Spleen (tissue), 7 donors: Measurements from ENCODE around the gene UNC50.

Experiments used
- POLR2A ChIP-seq, 3 donors: fragments of 450-650 bp; IDR thresholded peaks; one replicate each; pipeline ENCODE4 v1.5.1; 2017; ENCODE audit warnings: antibody characterized with exemption in 3 of 3, mild to moderate bottlenecking in 1 of 3
- TF ChIP-seq, protein P1 (sequence below), 11 experiments: fragments of 200-600 bp in 7 of 11; fragments of 450-650 bp in 4 of 11; sonication (generic) in 4 of 11; IDR thresholded peaks in 8 of 11; conservative IDR thresholded peaks in 3 of 11; 1 replicate in 7 of 11; 2 replicates in 4 of 11; pipeline versions ENCODE4 v1.4.0 to v1.8.0; 2016 to 2021; ENCODE audit warnings: antibody characterized with exemption in 11 of 11, inconsistent platforms in 4 of 11, mild to moderate bottlenecking in 1 of 11
- donor health status: DM: no; HTN: no; CAD: no; lungs with moderate emphysema.
- donor health status: DM: no; HTN: no; CAD: no.
- donor health status: DM: no; HTN: no; CAD: no.

- no peak for TF ChIP-seq POLR2A (IDR thresholded peaks at IDR 0.05)
- TF ChIP-seq, protein P1, sequence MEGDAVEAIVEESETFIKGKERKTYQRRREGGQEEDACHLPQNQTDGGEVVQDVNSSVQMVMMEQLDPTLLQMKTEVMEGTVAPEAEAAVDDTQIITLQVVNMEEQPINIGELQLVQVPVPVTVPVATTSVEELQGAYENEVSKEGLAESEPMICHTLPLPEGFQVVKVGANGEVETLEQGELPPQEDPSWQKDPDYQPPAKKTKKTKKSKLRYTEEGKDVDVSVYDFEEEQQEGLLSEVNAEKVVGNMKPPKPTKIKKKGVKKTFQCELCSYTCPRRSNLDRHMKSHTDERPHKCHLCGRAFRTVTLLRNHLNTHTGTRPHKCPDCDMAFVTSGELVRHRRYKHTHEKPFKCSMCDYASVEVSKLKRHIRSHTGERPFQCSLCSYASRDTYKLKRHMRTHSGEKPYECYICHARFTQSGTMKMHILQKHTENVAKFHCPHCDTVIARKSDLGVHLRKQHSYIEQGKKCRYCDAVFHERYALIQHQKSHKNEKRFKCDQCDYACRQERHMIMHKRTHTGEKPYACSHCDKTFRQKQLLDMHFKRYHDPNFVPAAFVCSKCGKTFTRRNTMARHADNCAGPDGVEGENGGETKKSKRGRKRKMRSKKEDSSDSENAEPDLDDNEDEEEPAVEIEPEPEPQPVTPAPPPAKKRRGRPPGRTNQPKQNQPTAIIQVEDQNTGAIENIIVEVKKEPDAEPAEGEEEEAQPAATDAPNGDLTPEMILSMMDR (IDR thresholded peaks at IDR 0.05 in 8 of 11, conservative IDR thresholded peaks at IDR 0.05 in 3 of 11): no peak
These were observed 8.8 kb downstream of the UNC50 start for GRCh38 chr2:98617149-98617548.
